ENCODE measurements around the gene WRNIP1. TPM values are rescaled to one million over a fixed set of nuclear protein-coding genes. Genes with fewer than 3 reads are reported as not detected.
A peak's percentile ranks its signal among the peaks of the same experiment; 100 is the strongest.

WRNIP1 gene
- total RNA-seq, 1 experiment from 2014 or later, result 38.1 TPM

- no peak overlapping the region for H3K4ac ChIP-seq (ENCODE audit: low read depth, low read length)
- H3K18ac ChIP-seq (ENCODE audit: insufficient read length, low read depth, low read length), result no peak overlapping the region
- no peak overlapping the region for H3K14ac ChIP-seq (ENCODE audit: insufficient read depth, low read length)
- H3K23ac ChIP-seq (ENCODE audit: insufficient read length, low read depth, low read length), result no peak overlapping the region
- no peak overlapping the region for H3K4me3 Mint-ChIP-seq
- DNase-seq, result no peak
- H2BK5ac ChIP-seq (ENCODE audit: insufficient read length, low read length), result no peak overlapping the region
- H3K4me1 ChIP-seq (ENCODE audit: insufficient read depth, low read length), result peaks cover 2% of the 10 kb centered on the region; the same call in 1 of the 2 replicates
- H4K5ac ChIP-seq (ENCODE audit: insufficient read length, low read depth, low read length), result no peak overlapping the region
- H3K27me3 ChIP-seq (ENCODE audit: insufficient read depth, low read length), result no peaks in the 10 kb centered on the region
- peaks cover 10 to 14% of the 10 kb centered on the region in 2 experiments; a peak in 4 of 5 replicates for H3K9me3 Mint-ChIP-seq
- H3K79me1 ChIP-seq (ENCODE audit: insufficient read depth, low read depth, low read length, poor library complexity, severe bottlenecking), result no peaks in the 10 kb centered on the region
- no peak overlapping the region for H2AK5ac ChIP-seq (ENCODE audit: insufficient read length, low read length)
- no peak overlapping the region for H2AFZ ChIP-seq (ENCODE audit: low read length)
- peak overlapping the region in 2 of 3 experiments; percentile 42 to 86; a peak in 2 of 7 replicates for H3K27ac Mint-ChIP-seq
- no peak overlapping the region for H3K56ac ChIP-seq (ENCODE audit: insufficient read length, low read depth, low read length)
- no peak overlapping the region for H3K9ac ChIP-seq (ENCODE audit: extremely low read depth, insufficient read length, low read length)
- H3K27ac ChIP-seq (ENCODE audit: insufficient read length, low read depth, low read length), result no peak overlapping the region
- H4K8ac ChIP-seq (replicated peaks; ENCODE audit: insufficient read length, low read depth, low read length), result no peak overlapping the region
- no peak overlapping the region for H2BK12ac ChIP-seq (ENCODE audit: insufficient read length, low read depth, low read length)
- no peak overlapping the region for H2BK120ac ChIP-seq (ENCODE audit: low read depth, low read length, poor library complexity, severe bottlenecking)
- H3K27me3 Mint-ChIP-seq (ENCODE audit: low read depth), result no peaks in the 10 kb centered on the region
- WGBS (ENCODE audit: extremely low coverage, insufficient read length, low lambda C conversion rate), result no CpG with 5 or more reads among the region's 8 CpGs
- H4K20me1 ChIP-seq (ENCODE audit: control insufficient read depth, insufficient read depth, insufficient read length), result no peaks in the 10 kb centered on the region
- no peak overlapping the region for H3K4me2 ChIP-seq (ENCODE audit: insufficient read depth, insufficient read length, low read length)
- no peak overlapping the region for H4K91ac ChIP-seq (ENCODE audit: insufficient read length, low read depth, low read length)
- H3K9me3 ChIP-seq (ENCODE audit: control insufficient read depth, low read depth, low read length), result no peaks in the 10 kb centered on the region
- peaks cover 2 to 13% (median 6%) of the 10 kb centered on the region in 3 experiments; a peak in 6 of 7 replicates for H3K36me3 Mint-ChIP-seq (ENCODE audit: insufficient read depth in 1 of 3, low read depth in 3 of 3)
- no peak overlapping the region for H2BK15ac ChIP-seq (ENCODE audit: low read depth, low read length)
- no peaks in the 10 kb centered on the region for H3K79me2 ChIP-seq (ENCODE audit: insufficient read depth, low read length)
- peaks cover 22 to 25% of the 10 kb centered on the region in 2 experiments for H3K4me1 Mint-ChIP-seq
- no peaks in the 10 kb centered on the region for H3K23me2 ChIP-seq (ENCODE audit: insufficient read length, low read depth, low read length, poor library complexity, severe bottlenecking)
- H2BK20ac ChIP-seq (ENCODE audit: low read depth, low read length, poor library complexity, severe bottlenecking), result no peak overlapping the region
- H3T11ph ChIP-seq (ENCODE audit: low read length), result no peak overlapping the region
- TF ChIP-seq, protein P1, sequence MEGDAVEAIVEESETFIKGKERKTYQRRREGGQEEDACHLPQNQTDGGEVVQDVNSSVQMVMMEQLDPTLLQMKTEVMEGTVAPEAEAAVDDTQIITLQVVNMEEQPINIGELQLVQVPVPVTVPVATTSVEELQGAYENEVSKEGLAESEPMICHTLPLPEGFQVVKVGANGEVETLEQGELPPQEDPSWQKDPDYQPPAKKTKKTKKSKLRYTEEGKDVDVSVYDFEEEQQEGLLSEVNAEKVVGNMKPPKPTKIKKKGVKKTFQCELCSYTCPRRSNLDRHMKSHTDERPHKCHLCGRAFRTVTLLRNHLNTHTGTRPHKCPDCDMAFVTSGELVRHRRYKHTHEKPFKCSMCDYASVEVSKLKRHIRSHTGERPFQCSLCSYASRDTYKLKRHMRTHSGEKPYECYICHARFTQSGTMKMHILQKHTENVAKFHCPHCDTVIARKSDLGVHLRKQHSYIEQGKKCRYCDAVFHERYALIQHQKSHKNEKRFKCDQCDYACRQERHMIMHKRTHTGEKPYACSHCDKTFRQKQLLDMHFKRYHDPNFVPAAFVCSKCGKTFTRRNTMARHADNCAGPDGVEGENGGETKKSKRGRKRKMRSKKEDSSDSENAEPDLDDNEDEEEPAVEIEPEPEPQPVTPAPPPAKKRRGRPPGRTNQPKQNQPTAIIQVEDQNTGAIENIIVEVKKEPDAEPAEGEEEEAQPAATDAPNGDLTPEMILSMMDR (conservative IDR thresholded peaks at IDR 0.05), result no peak
Measured at GRCh38 chr6:2725999-2726567, 39.1 kb upstream of the WRNIP1 start.
